Measurements from ENCODE around the gene AAK1.

DNA sequence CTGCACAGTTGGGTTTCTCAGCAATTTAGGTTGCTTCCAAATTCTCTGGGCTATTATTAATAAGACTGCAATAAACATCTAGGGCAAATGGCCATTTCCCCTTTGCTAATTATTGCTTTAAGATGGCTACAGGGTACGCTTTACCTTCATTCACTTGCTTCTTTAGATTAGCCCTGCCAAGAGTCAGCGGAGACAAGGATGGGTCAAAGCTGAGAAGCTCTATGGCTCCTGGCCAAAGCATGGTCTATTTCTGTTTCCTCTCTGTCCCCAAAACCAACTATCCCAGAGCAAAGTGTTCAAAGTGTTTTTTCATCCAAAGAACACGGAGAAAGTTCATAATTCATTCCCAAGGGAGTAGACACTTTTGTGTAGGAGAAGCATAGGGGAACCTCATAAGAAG, 131.1 kb downstream of the AAK1 start:
- TF ChIP-seq, protein P1, sequence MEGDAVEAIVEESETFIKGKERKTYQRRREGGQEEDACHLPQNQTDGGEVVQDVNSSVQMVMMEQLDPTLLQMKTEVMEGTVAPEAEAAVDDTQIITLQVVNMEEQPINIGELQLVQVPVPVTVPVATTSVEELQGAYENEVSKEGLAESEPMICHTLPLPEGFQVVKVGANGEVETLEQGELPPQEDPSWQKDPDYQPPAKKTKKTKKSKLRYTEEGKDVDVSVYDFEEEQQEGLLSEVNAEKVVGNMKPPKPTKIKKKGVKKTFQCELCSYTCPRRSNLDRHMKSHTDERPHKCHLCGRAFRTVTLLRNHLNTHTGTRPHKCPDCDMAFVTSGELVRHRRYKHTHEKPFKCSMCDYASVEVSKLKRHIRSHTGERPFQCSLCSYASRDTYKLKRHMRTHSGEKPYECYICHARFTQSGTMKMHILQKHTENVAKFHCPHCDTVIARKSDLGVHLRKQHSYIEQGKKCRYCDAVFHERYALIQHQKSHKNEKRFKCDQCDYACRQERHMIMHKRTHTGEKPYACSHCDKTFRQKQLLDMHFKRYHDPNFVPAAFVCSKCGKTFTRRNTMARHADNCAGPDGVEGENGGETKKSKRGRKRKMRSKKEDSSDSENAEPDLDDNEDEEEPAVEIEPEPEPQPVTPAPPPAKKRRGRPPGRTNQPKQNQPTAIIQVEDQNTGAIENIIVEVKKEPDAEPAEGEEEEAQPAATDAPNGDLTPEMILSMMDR (IDR thresholded peaks at IDR 0.05), result no peak
- TF ChIP-seq POLR2AphosphoS5 (IDR thresholded peaks at IDR 0.05), result no peak

All from breast epithelium (tissue), 3 donors.